Activated CD4-positive, alpha-beta T cell treated with anti-CD3 and anti-CD28 coated beads, Interleukin-2, amount 50 U/mL, for 1 hour (primary cell): ENCODE results near the gene ZNF273.
"Not testable (repeated sequence)": the region's sequence is repeated elsewhere in the genome, so short reads cannot be mapped to it uniquely, and the experiment has no call there.

ENCODE experiments used
- DNase-seq: peaks from one replicate; pipeline ENCODE4 v3.0.0-alpha.2; 2020

The ZNF273 gene

GRCh38 chr7:64877714-64878610, 25.1 kb upstream of the ZNF273 start:
- DNase-seq: no peak

- no peak for DNase-seq
Measured at GRCh38 chr7:64878684-64879083, 24.4 kb upstream of the ZNF273 start.

DNA sequence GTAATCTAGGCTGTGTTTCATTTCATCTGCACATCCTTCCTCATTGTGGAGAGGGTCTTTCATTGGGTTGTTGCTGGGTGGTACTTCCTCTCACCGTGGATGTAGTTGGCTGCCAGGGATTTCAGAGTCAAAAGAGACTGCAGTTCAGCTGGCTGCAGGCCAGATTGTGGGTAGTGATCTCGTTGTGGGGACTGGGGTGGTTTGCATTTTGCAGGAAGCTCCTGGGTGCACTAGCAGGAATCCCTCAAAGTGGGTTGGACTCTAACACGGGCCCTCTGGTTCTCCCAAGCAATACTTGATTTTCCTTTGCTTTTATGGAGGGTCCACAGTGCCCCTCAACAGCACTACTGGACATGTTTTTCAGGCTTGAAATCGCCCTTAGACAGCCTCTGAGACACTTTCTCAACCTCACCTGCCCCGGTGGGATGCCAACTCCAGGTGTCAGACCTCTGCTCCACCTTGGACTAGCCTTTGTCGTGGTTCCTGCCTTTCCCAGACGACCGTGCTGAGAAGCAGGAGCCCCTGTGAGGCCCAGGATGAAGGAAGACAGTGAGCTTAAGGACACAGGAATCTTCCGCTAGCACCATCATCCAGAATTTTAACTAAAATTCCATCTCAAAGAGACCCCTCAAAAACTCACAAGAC, 23.9 kb upstream of the ZNF273 start:
- no peak for DNase-seq

GRCh38 chr7:64879800-64880199, 23.3 kb upstream of the ZNF273 start:
- DNase-seq: no peak

- no peak for DNase-seq
Measured at GRCh38 chr7:64880322-64881297, 22.5 kb upstream of the ZNF273 start.

- DNase-seq: no peak
Measured at GRCh38 chr7:64881461-64882287, 21.4 kb upstream of the ZNF273 start.

- no peak for DNase-seq
Measured at GRCh38 chr7:64882341-64883112, 20.5 kb upstream of the ZNF273 start.

GRCh38 chr7:64883113-64883905, 19.8 kb upstream of the ZNF273 start:
- no peak for DNase-seq

DNA sequence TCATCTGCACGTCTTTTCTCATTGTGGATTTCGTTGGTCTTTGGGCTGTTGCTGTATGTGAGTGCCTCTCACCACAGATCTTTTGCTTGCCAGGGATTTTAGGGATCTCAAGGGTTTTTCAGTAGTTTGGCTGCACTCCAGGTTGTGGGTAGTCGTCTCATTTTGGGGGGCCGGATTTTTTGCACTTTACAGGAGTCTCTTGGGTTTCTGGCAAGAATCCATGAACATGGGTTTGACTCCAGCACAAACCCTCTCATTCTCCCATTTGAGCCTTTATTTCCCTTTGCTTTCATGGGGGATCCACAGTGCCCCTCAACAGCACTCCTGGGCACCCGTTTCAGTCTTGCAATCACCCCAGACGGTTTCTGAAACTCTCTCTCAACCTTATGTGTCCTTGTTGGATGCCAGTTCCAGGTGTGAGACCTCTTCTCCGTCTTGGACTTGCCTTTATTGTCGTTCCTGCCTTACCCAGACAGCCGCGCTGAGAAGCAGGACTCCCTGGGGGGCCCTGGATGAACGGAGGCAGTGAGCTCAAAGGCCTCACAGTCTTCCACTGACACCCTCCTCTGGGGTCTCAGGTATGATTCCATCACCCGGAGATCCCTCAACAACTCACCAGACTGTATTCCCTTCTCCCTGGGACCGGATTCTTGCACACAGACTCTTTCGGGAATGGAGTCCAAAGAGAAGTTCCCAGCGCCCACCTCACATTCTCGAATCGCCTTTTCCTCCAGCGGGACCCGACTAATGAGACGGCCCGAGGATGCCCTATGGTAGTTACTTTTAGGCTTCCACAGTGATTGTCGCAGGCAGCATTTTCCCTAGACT, 18.8 kb upstream of the ZNF273 start:
- no peak for DNase-seq

DNA sequence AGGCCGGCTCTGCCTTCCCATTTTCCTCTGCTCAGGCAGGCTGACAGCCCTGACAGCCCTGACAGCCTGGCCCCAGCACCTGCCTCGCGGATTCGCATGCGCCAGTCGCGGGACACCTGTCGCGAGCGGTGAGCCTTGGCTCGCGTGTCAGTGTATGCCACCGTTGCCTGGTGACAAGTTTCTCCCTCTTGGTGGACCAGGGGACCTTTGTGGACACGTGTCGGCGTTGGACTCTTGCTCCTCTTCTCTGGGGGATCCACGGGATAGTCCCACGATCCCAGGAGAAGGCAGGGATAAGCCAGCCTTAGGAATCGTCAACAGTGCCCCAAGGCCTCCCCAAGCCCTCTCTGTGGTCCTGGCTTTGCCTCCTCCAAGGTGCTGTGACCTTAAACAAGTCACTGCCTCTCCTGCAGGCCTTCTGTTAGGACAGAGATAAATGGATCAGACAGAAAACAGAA, 18.1 kb upstream of the ZNF273 start:
- DNase-seq: no peak

- DNase-seq: no peak
Measured at GRCh38 chr7:64885520-64886240, 17.4 kb upstream of the ZNF273 start.

DNA sequence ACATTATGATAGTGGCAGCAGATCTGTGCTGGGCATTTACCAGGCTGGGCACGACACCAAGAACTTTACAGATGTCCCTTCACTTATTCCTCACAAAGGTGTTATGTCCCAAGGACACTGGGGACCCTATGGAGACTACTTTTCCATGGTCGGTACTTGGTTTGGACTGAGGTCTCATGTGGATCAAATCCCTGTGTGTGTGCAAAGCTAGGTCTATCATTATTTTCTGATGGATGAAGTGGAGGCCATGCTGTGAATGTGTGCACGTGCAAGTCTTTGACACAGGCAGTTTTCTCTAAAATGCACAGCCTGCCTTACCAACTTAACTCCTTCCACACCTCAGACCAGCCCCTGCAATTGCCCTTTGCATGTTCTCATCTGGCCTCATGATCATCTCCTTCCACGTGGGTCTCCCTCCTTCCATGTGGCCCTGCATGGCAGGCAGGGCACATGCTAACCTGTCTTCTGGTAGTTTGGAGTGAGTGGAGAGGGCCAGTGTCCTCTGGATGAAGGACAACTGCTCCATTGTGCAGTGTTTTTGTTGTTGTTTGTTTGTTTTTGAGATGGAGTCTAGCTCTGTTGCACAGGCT, 16.0 kb upstream of the ZNF273 start:
- DNase-seq: no peak

DNA sequence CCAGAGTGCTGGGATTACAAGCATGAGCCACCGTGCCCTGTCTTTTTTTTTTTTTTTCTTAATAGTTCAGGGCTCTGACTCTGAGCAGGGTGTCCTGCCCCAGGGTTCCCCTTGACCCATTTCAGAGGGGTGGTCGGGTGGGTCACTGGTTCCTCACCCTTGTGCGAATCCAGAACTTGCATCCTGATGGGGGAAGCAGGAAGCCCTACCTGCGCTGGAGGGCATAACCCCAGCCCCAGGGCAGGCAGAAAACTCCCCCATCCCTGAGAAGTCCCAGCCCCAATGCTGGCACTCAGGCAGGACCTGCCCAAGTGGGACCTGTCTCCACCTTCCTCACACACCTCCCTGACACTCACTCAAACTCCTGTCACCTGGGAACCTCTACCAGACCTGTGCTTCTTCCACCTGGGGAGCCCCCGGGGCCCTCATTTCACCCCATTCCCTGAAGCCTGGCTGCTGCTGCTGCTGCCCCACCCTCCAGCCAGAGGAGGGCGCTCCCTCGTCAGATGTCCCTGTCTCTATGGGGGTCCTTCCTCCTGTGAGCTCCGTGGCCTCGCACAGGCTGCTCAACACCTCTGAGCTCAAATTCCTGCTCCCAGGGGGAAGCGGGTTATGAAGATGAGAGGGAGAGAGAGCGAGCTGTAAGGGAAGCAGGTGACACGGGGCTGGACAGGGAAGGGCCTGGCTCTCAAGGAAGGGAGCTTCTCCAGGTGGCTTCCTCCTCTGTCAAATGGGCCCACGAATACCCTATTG, 15.1 kb upstream of the ZNF273 start:
- DNase-seq: peak; percentile 28

DNA sequence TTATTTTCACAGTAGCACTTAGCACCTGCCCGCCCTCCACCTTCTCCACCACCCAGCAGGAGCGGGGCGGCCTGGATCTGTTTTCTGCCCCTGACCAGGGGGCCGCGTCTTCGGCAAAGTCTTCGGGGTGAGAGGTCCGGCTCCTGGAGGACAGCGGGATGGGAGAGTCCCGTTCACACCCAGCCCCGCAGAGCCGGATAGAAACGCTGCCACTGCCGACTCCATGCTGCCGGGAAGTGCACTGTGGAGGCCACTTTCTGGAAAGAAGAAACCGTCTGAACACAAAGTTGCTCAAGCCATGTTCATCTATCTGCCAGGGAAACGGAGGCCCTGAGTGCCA, 14.5 kb upstream of the ZNF273 start:
- DNase-seq: no peak

DNA sequence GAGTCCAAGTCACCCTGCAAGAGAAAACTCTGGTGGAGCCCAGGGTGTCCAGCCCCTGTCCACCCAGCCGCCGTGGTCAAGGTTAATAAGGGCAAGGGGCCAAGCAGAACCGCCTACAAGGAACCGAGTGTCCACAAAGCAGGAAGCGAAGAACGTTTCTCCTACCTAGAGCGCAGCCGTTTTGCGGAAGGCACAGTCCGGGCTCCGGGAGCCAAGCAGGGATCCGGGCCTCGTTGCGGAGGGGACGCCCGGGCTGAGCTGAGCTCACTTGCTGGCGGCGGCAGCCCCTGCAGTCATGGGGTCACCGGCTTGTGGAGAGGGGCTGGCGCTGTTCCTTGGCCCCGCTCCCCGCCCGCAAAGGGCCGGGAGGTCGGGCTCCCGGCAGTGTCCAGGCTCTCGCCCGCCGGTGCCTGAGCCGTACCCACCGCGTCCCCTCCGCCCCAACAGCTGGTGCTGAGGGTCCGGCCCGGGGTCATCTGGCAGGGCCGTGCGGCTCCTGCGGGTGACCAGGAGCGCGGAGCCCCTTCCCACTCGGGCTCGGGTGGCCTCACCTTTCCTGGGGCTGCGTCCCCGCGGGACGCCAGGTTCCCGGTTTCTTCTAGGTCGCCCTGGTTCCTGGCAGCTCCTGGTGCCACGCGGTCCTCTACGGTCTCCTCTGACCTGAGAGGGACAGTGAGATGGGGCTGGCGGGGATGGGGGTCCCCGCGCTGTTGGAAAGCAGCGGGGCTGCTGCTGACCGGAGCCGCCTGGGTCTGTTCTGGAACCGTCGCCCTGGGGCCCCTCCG, 14.0 kb upstream of the ZNF273 start:
- DNase-seq: no peak

GRCh38 chr7:64889686-64890162, 13.3 kb upstream of the ZNF273 start:
- DNase-seq: no peak

GRCh38 chr7:64890273-64890672, 12.8 kb upstream of the ZNF273 start:
- DNase-seq: not testable (repeated sequence)
